ENCODE results near the gene ATP2B2.

GRCh38 chr3:10552631-10552943 is 47.2 kb upstream of the ATP2B2 start:
- TF ChIP-seq CTCF (IDR thresholded peaks at IDR 0.05) (no peak), POLR2A (IDR thresholded peaks at IDR 0.05) (no peak)
